ENCODE data around the gene CSNK1A1. TPM values are rescaled to one million over a fixed set of nuclear protein-coding genes. Genes with fewer than 3 reads are reported as not detected.

Gene CSNK1A1
- total RNA-seq (2013), result 210 TPM
- 100 to 1,000 TPM in 2 of 3 donors, 10 to 100 TPM in 1; 75.7 to 131 (median 103) TPM for polyA plus RNA-seq
- polyA minus RNA-seq, result 92.8 and 146 TPM in 2 replicates
- 256 to 363 (median 288) reads per million in 11 experiments for total RNA-seq

DNA sequence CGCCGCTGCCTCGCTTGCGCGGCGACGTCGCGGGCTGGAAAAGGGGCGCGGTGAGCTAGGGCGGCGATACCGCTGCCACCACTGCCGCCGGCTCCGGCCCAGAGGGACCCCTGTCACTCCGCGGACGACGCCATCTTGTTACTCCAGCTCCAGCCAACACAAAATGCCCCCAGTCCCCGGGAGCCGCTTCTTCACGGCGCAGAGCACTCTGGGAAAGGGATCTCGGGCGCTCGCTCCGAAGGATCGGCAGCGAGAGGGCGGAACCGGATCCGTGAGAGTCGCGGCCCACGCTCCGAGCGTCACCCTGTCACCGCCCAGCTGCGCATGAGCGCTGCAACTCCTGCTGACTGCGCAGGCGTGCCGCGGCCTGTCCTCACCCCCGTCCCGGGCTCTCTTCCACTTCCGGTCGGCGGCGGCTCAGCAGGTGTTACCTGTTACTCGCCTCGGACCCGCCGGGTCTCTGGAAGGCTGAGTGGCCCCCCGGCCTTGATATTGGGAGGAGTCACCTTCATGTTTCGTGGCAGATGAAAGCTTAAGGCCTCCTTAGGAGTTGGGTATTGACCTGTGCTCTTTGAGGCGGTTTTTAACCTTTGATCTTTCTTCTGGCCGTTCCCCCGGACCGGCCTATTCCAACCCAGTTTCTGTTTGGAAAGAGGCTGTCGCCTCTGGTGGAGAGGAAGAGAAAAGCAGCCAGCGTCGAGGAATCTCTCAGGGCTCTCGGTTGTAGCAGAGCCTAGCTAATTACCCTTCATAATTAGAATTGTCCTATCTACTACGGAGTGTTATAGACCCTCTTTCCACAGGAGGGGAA is at the start of gene CSNK1A1:
Gene CSNK1A1, minus strand, starts transcription at position 213 of the 811 bp plus-strand sequence. CDS start 475 bp downstream, outside the sequence.
- H3K36me3 Mint-ChIP-seq, result peaks cover 26 to 29% of the 10 kb centered on the region in 2 donors
- no peaks in the 10 kb centered on the region for H3K9me3 ChIP-seq (replicated peaks in 1 of 2; ENCODE audit: control insufficient read depth in 1 of 2, insufficient read depth in 1 of 2, low read length in 2 of 2)
- H4K20me1 ChIP-seq (ENCODE audit: insufficient read depth, low read length), result peaks cover 37% of the 10 kb centered on the region
- peaks cover 0 to 6% (median 0%) of the 10 kb centered on the region in 7 donors for H3K9me3 Mint-ChIP-seq
- H3K79me2 ChIP-seq (ENCODE audit: insufficient read depth, low read length), result peaks cover 53% of the 10 kb centered on the region
- peak within 1 kb of the TSS; percentile 79 for H2AFZ ChIP-seq (ENCODE audit: insufficient read depth, low read depth, low read length, poor library complexity, severe bottlenecking)
- intact Hi-C loops (cut with micrococcal nuclease), result loop anchor here in 1 of 2 donors (5.0 kb wide), 1 partner anchor 39 kb away; no protein-coding TSS in a partner anchor
- H3K27ac Mint-ChIP-seq, result peak within 1 kb of the TSS; percentile 99 to 100 (median 99)
- peaks cover 24% of the 10 kb centered on the region for H3K4me1 Mint-ChIP-seq
- H3K27ac ChIP-seq (ENCODE audit: low read depth in 1 of 2, low read length in 2 of 2), result peak within 1 kb of the TSS; percentile 96 to 98
- peaks cover 19 to 33% of the 10 kb centered on the region in 2 donors for H3K4me1 ChIP-seq (ENCODE audit: control insufficient read depth in 1 of 2, insufficient read depth in 2 of 2, low read length in 2 of 2)
- H3K4me3 ChIP-seq (replicated peaks in 1 of 3; ENCODE audit: low read depth in 2 of 3, low read length in 3 of 3), result peak within 1 kb of the TSS; percentile 88 to 100 (median 91)
- peak within 1 kb of the TSS; percentile 99 for H3K9ac ChIP-seq (ENCODE audit: insufficient read depth, low read length, poor library complexity, severe bottlenecking)
- H3K27me3 ChIP-seq (ENCODE audit: control insufficient read depth in 2 of 2, insufficient read depth in 2 of 2, low read length in 2 of 2), result no peaks in the 10 kb centered on the region
- peak within 1 kb of the TSS; percentile 89 for H3K4me2 ChIP-seq (replicated peaks; ENCODE audit: extremely low read depth, low read length, poor library complexity, severe bottlenecking)
- peak within 1 kb of the TSS; percentile 97 to 98 for H3K4me3 Mint-ChIP-seq
- peak; percentile 98 to 100 (median 99) for DNase-seq
- TF ChIP-seq, protein P1, sequence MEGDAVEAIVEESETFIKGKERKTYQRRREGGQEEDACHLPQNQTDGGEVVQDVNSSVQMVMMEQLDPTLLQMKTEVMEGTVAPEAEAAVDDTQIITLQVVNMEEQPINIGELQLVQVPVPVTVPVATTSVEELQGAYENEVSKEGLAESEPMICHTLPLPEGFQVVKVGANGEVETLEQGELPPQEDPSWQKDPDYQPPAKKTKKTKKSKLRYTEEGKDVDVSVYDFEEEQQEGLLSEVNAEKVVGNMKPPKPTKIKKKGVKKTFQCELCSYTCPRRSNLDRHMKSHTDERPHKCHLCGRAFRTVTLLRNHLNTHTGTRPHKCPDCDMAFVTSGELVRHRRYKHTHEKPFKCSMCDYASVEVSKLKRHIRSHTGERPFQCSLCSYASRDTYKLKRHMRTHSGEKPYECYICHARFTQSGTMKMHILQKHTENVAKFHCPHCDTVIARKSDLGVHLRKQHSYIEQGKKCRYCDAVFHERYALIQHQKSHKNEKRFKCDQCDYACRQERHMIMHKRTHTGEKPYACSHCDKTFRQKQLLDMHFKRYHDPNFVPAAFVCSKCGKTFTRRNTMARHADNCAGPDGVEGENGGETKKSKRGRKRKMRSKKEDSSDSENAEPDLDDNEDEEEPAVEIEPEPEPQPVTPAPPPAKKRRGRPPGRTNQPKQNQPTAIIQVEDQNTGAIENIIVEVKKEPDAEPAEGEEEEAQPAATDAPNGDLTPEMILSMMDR (IDR thresholded peaks at IDR 0.05), result peak; percentile 88
- H3K27me3 Mint-ChIP-seq (ENCODE audit: low read depth in 3 of 3), result peaks cover 0 to 2% (median 0%) of the 10 kb centered on the region in 3 donors
- WGBS (ENCODE audit: insufficient coverage), result under 1% methylated on average over 55 of the region's 67 CpGs
- H3K36me3 ChIP-seq (replicated peaks in 1 of 2; ENCODE audit: control insufficient read depth in 1 of 2, insufficient read depth in 2 of 2, low read length in 2 of 2), result peaks cover 19 to 28% of the 10 kb centered on the region in 2 donors

DNA sequence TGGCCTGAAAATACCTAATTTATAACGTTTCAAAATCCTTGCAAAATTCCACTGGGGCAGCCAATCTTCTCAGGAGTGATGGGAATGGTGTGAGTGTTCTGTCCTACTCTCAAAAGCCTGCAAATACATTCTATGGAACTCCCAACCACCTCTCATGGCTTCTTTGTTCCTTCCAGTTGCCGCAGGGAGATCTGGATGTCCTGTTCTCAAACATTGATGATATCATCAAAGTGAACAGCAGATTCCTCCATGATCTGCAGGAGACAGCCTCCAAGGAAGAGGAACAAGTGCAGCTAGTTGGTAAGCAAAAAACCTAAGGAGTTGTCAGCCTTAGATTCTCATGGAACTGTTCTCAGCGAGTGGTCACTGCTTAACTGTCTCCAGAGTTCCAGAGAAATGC is 49.7 kb upstream of the CSNK1A1 start:
- 100% methylated on average over 1 of the region's 3 CpGs for WGBS (ENCODE audit: insufficient coverage)
- no peak overlapping the region for H3K27ac Mint-ChIP-seq
- H3K4me3 ChIP-seq (replicated peaks in 1 of 3; ENCODE audit: low read depth in 2 of 3, low read length in 3 of 3), result no peak overlapping the region
- no peaks in the 10 kb centered on the region for H3K79me2 ChIP-seq (ENCODE audit: insufficient read depth, low read length)
- H3K27me3 ChIP-seq (ENCODE audit: control insufficient read depth in 2 of 2, insufficient read depth in 2 of 2, low read length in 2 of 2), result no peaks in the 10 kb centered on the region
- H4K20me1 ChIP-seq (ENCODE audit: insufficient read depth, low read length), result no peaks in the 10 kb centered on the region
- no peak overlapping the region for H3K4me3 Mint-ChIP-seq
- no peak for DNase-seq
- peaks cover 2 to 4% of the 10 kb centered on the region in 2 donors for H3K4me1 ChIP-seq (ENCODE audit: control insufficient read depth in 1 of 2, insufficient read depth in 2 of 2, low read length in 2 of 2)
- no peaks in the 10 kb centered on the region for H3K36me3 ChIP-seq (replicated peaks in 1 of 2; ENCODE audit: control insufficient read depth in 1 of 2, insufficient read depth in 2 of 2, low read length in 2 of 2)
- no peaks in the 10 kb centered on the region for H3K36me3 Mint-ChIP-seq
- H3K4me2 ChIP-seq (replicated peaks; ENCODE audit: extremely low read depth, low read length, poor library complexity, severe bottlenecking), result no peak overlapping the region
- H3K27me3 Mint-ChIP-seq (ENCODE audit: low read depth in 3 of 3), result peaks cover 2 to 11% (median 2%) of the 10 kb centered on the region in 3 donors
- intact Hi-C loops (cut with micrococcal nuclease), result no loop called here
- H3K4me1 Mint-ChIP-seq, result peaks cover 3% of the 10 kb centered on the region
- H3K9me3 ChIP-seq (replicated peaks in 1 of 2; ENCODE audit: control insufficient read depth in 1 of 2, insufficient read depth in 1 of 2, low read length in 2 of 2), result peaks cover 5% of the 10 kb centered on the region in 2 donors
- no peak overlapping the region for H3K9ac ChIP-seq (ENCODE audit: insufficient read depth, low read length, poor library complexity, severe bottlenecking)
- TF ChIP-seq, protein P1 (IDR thresholded peaks at IDR 0.05), result no peak
- H3K9me3 Mint-ChIP-seq, result peaks cover 2 to 6% (median 4%) of the 10 kb centered on the region in 7 donors
- H3K27ac ChIP-seq (ENCODE audit: low read depth in 1 of 2, low read length in 2 of 2), result no peak overlapping the region
- no peak overlapping the region for H2AFZ ChIP-seq (ENCODE audit: insufficient read depth, low read depth, low read length, poor library complexity, severe bottlenecking)
